Tibial nerve (tissue), 4 donors: ENCODE data around the gene RTP3. TPM values are rescaled to one million over a fixed set of nuclear protein-coding genes. Genes with fewer than 3 reads are reported as not detected.
A peak's percentile ranks its signal among the peaks of the same experiment; 100 is the strongest.
"Not testable (repeated sequence)": the region's sequence is repeated elsewhere in the genome, so short reads cannot be mapped to it uniquely, and the experiment has no call there.

Experiments used
- DNase-seq, 2 donors: peaks; one replicate each; pipeline ENCODE4 v3.0.0-alpha.2; 2019; ENCODE audit warnings: low spot score in 2 of 2
- H3K27ac ChIP-seq, 4 donors: fragments of 200-600 bp; sonication (generic) in 3 of 4; one replicate each; pipeline ENCODE4 v1.5.1; 2017 to 2019; ENCODE audit warnings: mild to moderate bottlenecking in 1 of 4
- H3K27me3 ChIP-seq, 2 donors: fragments of 200-600 bp; sonication (generic) in 1 of 2; one replicate each; pipeline versions ENCODE4 v1.5.1 to v1.6.0; 2017 to 2019
- H3K36me3 ChIP-seq, 3 donors: fragments of 200-600 bp; sonication (generic); one replicate each; pipeline ENCODE4 v1.5.1; 2018 to 2019
- H3K4me1 ChIP-seq, 4 donors: fragments of 200-600 bp; sonication (generic) in 3 of 4; one replicate each; pipeline ENCODE4 v1.5.1; 2017 to 2019
- H3K4me3 ChIP-seq, 4 donors: fragments of 200-600 bp; sonication (generic) in 3 of 4; one replicate each; pipeline ENCODE4 v1.5.1; 2017 to 2019; ENCODE audit warnings: mild to moderate bottlenecking in 1 of 4, moderate library complexity in 1 of 4
- H3K9me3 ChIP-seq, 4 donors: fragments of 200-600 bp; sonication (generic) in 3 of 4; one replicate each; pipeline ENCODE4 v1.5.1; 2017 to 2019
- CTCF ChIP-seq, 5 experiments: fragments of 200-600 bp in 3 of 5; fragments of 450-650 bp in 2 of 5; sonication (generic) in 3 of 5; IDR thresholded peaks; one replicate each; pipeline ENCODE4 v1.5.1; 2016 to 2019; ENCODE audit warnings: antibody characterized with exemption in 5 of 5, mild to moderate bottlenecking in 3 of 5, moderate library complexity in 2 of 5
- EP300 ChIP-seq, 2 donors: sonication (generic); formaldehyde crosslinking; IDR thresholded peaks; one replicate each; pipeline ENCODE4 v1.6.1; 2017; ENCODE audit warnings: antibody characterized with exemption in 2 of 2, mild to moderate bottlenecking in 1 of 2
- POLR2A ChIP-seq, 2 donors: fragments of 450-650 bp; IDR thresholded peaks; one replicate each; pipeline ENCODE4 v1.6.1; 2017; ENCODE audit warnings: antibody characterized with exemption in 2 of 2, mild to moderate bottlenecking in 2 of 2, moderate library complexity in 2 of 2
- WGBS, 2 donors: methylation state at CpG; one replicate each; pipeline ENCODE4 v1.1.5; 2018; 5-methylcytosine and 5-hydroxymethylcytosine counted together
- total RNA-seq, 4 donors: library from RNA; depleted of rRNA; stranded (reverse); fragments of >200 nt; gene quantifications; one replicate each; pipeline ENCODE4 v1.1.0, GENCODE V29; 2016

The RTP3 gene
- total RNA-seq, 4 donors from 2014 or later = not detected

DNA sequence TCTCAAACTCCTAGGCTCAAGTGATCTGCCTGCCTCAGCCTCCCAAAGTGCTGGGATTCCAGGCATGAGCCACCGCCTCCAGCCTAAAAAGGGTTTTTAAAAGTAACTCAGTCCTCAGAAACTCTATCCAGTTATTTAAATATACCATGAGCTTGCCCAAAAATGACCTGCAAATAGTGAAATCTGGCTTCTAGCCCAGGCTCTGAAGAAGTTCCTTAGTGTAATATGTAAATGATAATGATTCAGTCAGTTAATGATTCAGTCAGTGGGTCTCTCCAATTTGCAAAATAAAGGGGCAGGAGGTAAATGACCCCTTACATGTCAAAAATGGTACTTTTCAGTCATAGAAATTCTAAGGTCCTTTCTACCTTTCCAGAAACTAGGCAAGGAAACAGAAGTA, 39.5 kb downstream of the RTP3 start:
- no peaks in the 10 kb centered on the region for H3K27me3 ChIP-seq
- DNase-seq = no peak
- 90 to 93% methylated on average over 1 of the region's 1 CpG for WGBS, 2 donors
- H3K4me3 ChIP-seq = no peak overlapping the region
- H3K9me3 ChIP-seq = no peaks in the 10 kb centered on the region
- peaks cover 0 to 11% (median 4%) of the 10 kb centered on the region in 4 donors for H3K4me1 ChIP-seq
- TF ChIP-seq EP300 (IDR thresholded peaks at IDR 0.05) (no peak), CTCF (IDR thresholded peaks at IDR 0.05) (no peak), POLR2A (IDR thresholded peaks at IDR 0.05) (no peak)
- H3K27ac ChIP-seq = no peak overlapping the region
- no peaks in the 10 kb centered on the region for H3K36me3 ChIP-seq

GRCh38 chr3:46537779-46538178, 40.0 kb downstream of the RTP3 start:
- 92 to 94% methylated on average over 5 of the region's 5 CpGs for WGBS, 2 donors
- Histone ChIP-seq H3K9me3 (no peaks in the 10 kb centered on the region), H3K27me3 (no peaks in the 10 kb centered on the region), H3K36me3 (no peaks in the 10 kb centered on the region), H3K4me1 (peaks cover 0 to 11% (median 4%) of the 10 kb centered on the region in 4 donors), H3K27ac (peak overlapping the region in 1 of 4 donors; percentile 59), H3K4me3 (no peak overlapping the region)
- no peak for TF ChIP-seq CTCF (IDR thresholded peaks at IDR 0.05)
- TF ChIP-seq EP300 (IDR thresholded peaks at IDR 0.05) = no peak
- TF ChIP-seq POLR2A (IDR thresholded peaks at IDR 0.05) = no peak
- DNase-seq = no peak

DNA sequence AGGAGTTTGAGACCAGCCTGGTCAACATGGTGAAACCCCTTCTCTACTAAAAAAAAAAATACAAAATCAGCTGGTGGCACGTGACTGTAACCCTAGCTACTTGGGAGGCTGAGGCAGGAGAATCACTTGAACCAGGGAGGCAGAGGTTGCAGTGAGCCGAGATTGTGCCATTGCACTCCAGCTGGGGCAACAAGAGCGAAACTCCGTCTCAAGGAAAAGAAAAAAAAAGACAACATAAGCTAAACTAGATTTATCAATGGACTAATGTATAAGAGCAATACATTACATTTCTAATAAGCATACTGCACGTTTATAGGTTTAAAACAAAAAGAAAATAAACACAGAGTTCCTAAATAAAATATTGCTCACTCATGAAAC, 40.6 kb downstream of the RTP3 start:
- H3K27ac ChIP-seq = peak overlapping the region in 1 of 4 donors; percentile 59
- 60 to 61% methylated on average over 5 of the region's 5 CpGs for WGBS, 2 donors
- not testable (repeated sequence) for DNase-seq, H3K27me3 ChIP-seq, H3K4me3 ChIP-seq, H3K36me3 ChIP-seq, H3K9me3 ChIP-seq
- peaks cover 0 to 11% (median 4%) of the 10 kb centered on the region in 4 donors for H3K4me1 ChIP-seq

DNA sequence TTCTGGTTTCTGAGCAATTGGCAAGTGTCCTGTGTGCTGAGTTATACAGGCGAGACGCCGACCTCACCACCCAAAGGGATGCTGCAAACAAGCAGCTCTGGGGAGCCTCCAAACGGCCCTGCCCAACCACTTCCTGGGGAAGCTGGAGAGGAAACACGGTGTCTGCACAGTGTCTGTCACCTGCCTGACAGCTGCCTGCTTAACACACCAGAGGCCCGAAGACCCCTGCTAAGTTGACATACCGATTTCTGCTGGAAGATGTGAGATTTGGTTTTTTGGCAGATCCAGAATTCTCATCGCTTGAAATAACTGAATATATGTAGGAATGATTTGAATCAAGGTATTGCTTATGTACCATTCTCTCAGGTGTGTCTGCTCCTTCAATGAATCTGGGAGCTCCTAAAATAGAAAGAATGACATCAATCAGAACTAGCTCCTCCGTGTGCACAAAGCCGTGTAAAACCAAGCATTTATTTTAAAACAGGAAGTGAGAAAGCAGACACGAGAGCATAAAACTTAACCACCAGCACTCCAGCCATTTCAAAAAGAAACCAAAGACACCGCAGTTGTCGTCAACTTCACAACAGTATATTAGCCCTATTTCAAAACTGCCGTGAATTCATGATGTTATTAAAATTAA, 41.1 kb downstream of the RTP3 start:
- H3K27ac ChIP-seq = peak overlapping the region in 2 of 4 donors; percentile 8 to 45
- no peaks in the 10 kb centered on the region for H3K36me3 ChIP-seq
- H3K27me3 ChIP-seq = no peaks in the 10 kb centered on the region
- no peaks in the 10 kb centered on the region for H3K9me3 ChIP-seq
- WGBS, 2 donors = 27 to 32% methylated on average over 14 of the region's 14 CpGs
- peaks cover 0 to 11% (median 4%) of the 10 kb centered on the region in 4 donors for H3K4me1 ChIP-seq
- no peak for TF ChIP-seq CTCF (IDR thresholded peaks at IDR 0.05)
- no peak for TF ChIP-seq POLR2A (IDR thresholded peaks at IDR 0.05)
- peak in 1 of 2 donors; percentile 10 for TF ChIP-seq EP300 (IDR thresholded peaks at IDR 0.05)
- DNase-seq = peak in 1 of 2 donors; percentile 20
- H3K4me3 ChIP-seq = no peak overlapping the region

GRCh38 chr3:46539443-46540005, 41.7 kb downstream of the RTP3 start:
- 86% methylated on average over 9 of the region's 9 CpGs for WGBS, 2 donors
- Histone ChIP-seq H3K4me3 (no peak overlapping the region), H3K27ac (peak overlapping the region in 2 of 4 donors; percentile 8 to 45), H3K4me1 (peaks cover 0 to 11% (median 4%) of the 10 kb centered on the region in 4 donors), H3K9me3 (no peaks in the 10 kb centered on the region), H3K36me3 (no peaks in the 10 kb centered on the region), H3K27me3 (no peaks in the 10 kb centered on the region)
- no peak for DNase-seq
- TF ChIP-seq CTCF (IDR thresholded peaks at IDR 0.05) (no peak), POLR2A (IDR thresholded peaks at IDR 0.05) (no peak), EP300 (IDR thresholded peaks at IDR 0.05) (no peak)
